Fibroblast of lung (primary cell): ENCODE data around the gene LGALS8.

Experiments
- CTCF ChIP-seq, 2 donors: IDR thresholded peaks in 1 of 2; conservative IDR thresholded peaks in 1 of 2; 1 replicate in 1 of 2; 2 replicates in 1 of 2; pipeline ENCODE4 v1.5.1; 2011 to 2012; ENCODE audit warnings: low read length in 2 of 2, control low read depth in 1 of 2, inconsistent platforms in 1 of 2, low read depth in 1 of 2, mild to moderate bottlenecking in 1 of 2
- EZH2 ChIP-seq: IDR thresholded peaks from 2 replicates; pipeline ENCODE4 v1.5.1; 2012; ENCODE audit warnings: low read length, control low read depth, mild to moderate bottlenecking; ENCODE audit errors: missing control alignments

- no peak for TF ChIP-seq CTCF (conservative IDR thresholded peaks at IDR 0.05 in 1 of 2, IDR thresholded peaks at IDR 0.05 in 1 of 2; ENCODE audit: low read depth in 1 of 2, low read length in 2 of 2)
- TF ChIP-seq EZH2: no peak
These were observed 34.3 kb downstream of the LGALS8 start for GRCh38 chr1:236558081-236558480.
